ENCODE measurements around the gene KIF3A.

DNA sequence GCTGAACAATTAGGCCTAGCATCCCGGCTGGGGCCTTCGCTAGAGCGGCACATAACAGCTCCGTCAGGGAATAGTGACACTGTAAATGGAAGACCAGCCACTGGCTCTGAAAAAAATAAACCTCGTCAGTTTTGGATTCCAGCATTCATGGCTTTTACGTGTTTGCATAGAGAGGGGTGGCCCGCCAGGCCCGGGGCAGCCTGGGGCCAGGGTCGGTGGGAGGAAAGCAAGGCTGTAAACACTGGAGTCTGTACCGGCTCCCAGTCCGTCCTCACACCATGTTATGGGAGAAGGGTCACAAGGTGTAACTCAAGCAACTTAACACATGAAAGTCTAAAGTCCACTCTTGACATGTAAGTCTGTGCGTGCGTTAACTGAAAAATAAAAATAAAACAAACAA, 21.1 kb upstream of the KIF3A start:
- no peak for TF ChIP-seq POLR2A (IDR thresholded peaks at IDR 0.05)
- TF ChIP-seq, protein P1, sequence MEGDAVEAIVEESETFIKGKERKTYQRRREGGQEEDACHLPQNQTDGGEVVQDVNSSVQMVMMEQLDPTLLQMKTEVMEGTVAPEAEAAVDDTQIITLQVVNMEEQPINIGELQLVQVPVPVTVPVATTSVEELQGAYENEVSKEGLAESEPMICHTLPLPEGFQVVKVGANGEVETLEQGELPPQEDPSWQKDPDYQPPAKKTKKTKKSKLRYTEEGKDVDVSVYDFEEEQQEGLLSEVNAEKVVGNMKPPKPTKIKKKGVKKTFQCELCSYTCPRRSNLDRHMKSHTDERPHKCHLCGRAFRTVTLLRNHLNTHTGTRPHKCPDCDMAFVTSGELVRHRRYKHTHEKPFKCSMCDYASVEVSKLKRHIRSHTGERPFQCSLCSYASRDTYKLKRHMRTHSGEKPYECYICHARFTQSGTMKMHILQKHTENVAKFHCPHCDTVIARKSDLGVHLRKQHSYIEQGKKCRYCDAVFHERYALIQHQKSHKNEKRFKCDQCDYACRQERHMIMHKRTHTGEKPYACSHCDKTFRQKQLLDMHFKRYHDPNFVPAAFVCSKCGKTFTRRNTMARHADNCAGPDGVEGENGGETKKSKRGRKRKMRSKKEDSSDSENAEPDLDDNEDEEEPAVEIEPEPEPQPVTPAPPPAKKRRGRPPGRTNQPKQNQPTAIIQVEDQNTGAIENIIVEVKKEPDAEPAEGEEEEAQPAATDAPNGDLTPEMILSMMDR (IDR thresholded peaks at IDR 0.05), result no peak

Measured in esophagus squamous epithelium (tissue), 4 donors.